Activated CD4-positive, alpha-beta T cell treated with anti-CD3 and anti-CD28 coated beads for 4 hours (primary cell): Measurements from ENCODE around the gene GOLGA6L10.
A peak's percentile ranks its signal among the peaks of the same experiment; 100 is the strongest.
"Not testable (repeated sequence)": the region's sequence is repeated elsewhere in the genome, so short reads cannot be mapped to it uniquely, and the experiment has no call there.

Experiments
- DNase-seq, 2 donors: peaks; one replicate each; pipeline ENCODE4 v3.0.0-alpha.2; 2020

Gene GOLGA6L10

GRCh38 chr15:82349375-82349774 is at the start of gene GOLGA6L10:
TSS of gene GOLGA6L10 (minus strand) at chr15:82349475. CDS start at chr15:82349375, 100 bp downstream.
- DNase-seq, result not testable (repeated sequence)

GRCh38 chr15:82398785-82399184 is 49.5 kb upstream of the GOLGA6L10 start:
- DNase-seq, result no peak

GRCh38 chr15:82397817-82398216 is 48.5 kb upstream of the GOLGA6L10 start:
- DNase-seq, result no peak

GRCh38 chr15:82395788-82396187 is 46.5 kb upstream of the GOLGA6L10 start:
- not testable (repeated sequence) for DNase-seq

GRCh38 chr15:82393671-82394070 is 44.4 kb upstream of the GOLGA6L10 start:
- DNase-seq, result no peak

GRCh38 chr15:82392077-82392476 is 42.8 kb upstream of the GOLGA6L10 start:
- not testable (repeated sequence) for DNase-seq

- DNase-seq, result not testable (repeated sequence)
Observed at GRCh38 chr15:82390152-82390551, 40.9 kb upstream of the GOLGA6L10 start.

- not testable (repeated sequence) for DNase-seq
Observed at GRCh38 chr15:82387209-82387608, 37.9 kb upstream of the GOLGA6L10 start.

GRCh38 chr15:82381330-82381955 is 32.2 kb upstream of the GOLGA6L10 start:
- DNase-seq, result not testable (repeated sequence)

- DNase-seq, result not testable (repeated sequence)
Observed at GRCh38 chr15:82379552-82379951, 30.3 kb upstream of the GOLGA6L10 start.

- not testable (repeated sequence) for DNase-seq
Observed at GRCh38 chr15:82373661-82374060, 24.4 kb upstream of the GOLGA6L10 start.

GRCh38 chr15:82371656-82372055 is 22.4 kb upstream of the GOLGA6L10 start:
- no peak for DNase-seq

GRCh38 chr15:82367790-82368189 is 18.5 kb upstream of the GOLGA6L10 start:
- DNase-seq, result not testable (repeated sequence)

- DNase-seq, result peak; percentile 25 to 68
Observed at GRCh38 chr15:82365692-82366323, 16.5 kb upstream of the GOLGA6L10 start.

- DNase-seq, result not testable (repeated sequence)
Observed at GRCh38 chr15:82364548-82364947, 15.3 kb upstream of the GOLGA6L10 start.

GRCh38 chr15:82362790-82363189 is 13.5 kb upstream of the GOLGA6L10 start:
- not testable (repeated sequence) for DNase-seq

GRCh38 chr15:82360618-82361017 is 11.3 kb upstream of the GOLGA6L10 start:
- not testable (repeated sequence) for DNase-seq

- DNase-seq, result not testable (repeated sequence)
Observed at GRCh38 chr15:82355055-82355454, 5.8 kb upstream of the GOLGA6L10 start.

- DNase-seq, result not testable (repeated sequence)
Observed at GRCh38 chr15:82354546-82354945, 5.3 kb upstream of the GOLGA6L10 start.

- DNase-seq, result not testable (repeated sequence)
Observed at GRCh38 chr15:82347645-82348044, 1.6 kb downstream of the GOLGA6L10 start.

- DNase-seq, result not testable (repeated sequence)
Observed at GRCh38 chr15:82345176-82345575, 4.1 kb downstream of the GOLGA6L10 start.

GRCh38 chr15:82344421-82344820 is 4.9 kb downstream of the GOLGA6L10 start:
- DNase-seq, result not testable (repeated sequence)

- DNase-seq, result not testable (repeated sequence)
Observed at GRCh38 chr15:82343851-82344250, 5.4 kb downstream of the GOLGA6L10 start.

GRCh38 chr15:82342632-82343374 is 6.5 kb downstream of the GOLGA6L10 start:
- DNase-seq, result peak in 1 of 2 donors; percentile 9
